Measurements from ENCODE around the gene PCED1A.
"Not testable (repeated sequence)": the region's sequence is repeated elsewhere in the genome, so short reads cannot be mapped to it uniquely, and the experiment has no call there.

The PCED1A gene

DNA sequence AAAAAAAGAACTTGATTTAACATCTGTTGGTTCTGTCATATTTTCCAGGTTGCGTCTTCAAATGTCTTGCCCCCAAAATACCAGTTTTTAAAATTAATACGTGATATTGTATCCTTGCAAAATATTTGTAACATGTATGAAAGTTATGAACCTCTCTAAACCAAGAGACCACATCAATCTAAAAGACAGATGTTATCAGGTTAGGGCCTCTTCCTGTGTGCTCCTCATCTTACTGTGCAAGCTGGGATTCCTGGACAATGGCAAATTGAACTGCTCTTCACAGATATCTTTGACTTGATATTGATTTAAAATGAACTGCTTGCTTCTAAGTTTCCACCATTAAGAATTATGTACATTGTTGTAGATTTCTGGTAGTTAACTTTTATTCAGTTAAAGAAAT lies 14.7 kb downstream of the PCED1A start:
- no peak for DNase-seq

DNA sequence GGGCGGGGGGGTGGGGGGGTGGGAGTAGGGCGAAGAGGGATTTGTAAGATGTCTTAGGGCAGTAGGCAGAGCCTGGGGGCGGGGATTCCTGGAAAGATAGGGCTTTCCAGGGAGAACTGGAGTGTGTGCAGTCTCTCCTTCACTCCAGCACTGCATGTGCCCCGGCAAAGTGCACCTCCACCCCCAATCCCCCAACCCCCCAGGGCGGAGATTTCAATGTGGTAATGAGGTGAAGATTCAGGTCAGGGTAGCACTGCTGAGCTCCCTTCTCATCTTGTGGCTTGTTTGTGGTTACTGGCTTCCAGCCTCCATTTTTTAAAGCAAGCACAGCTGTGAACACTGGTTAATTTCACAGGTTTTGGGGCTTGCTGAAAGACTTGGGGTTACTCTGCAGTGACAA lies 18.4 kb downstream of the PCED1A start:
- DNase-seq: no peak

DNA sequence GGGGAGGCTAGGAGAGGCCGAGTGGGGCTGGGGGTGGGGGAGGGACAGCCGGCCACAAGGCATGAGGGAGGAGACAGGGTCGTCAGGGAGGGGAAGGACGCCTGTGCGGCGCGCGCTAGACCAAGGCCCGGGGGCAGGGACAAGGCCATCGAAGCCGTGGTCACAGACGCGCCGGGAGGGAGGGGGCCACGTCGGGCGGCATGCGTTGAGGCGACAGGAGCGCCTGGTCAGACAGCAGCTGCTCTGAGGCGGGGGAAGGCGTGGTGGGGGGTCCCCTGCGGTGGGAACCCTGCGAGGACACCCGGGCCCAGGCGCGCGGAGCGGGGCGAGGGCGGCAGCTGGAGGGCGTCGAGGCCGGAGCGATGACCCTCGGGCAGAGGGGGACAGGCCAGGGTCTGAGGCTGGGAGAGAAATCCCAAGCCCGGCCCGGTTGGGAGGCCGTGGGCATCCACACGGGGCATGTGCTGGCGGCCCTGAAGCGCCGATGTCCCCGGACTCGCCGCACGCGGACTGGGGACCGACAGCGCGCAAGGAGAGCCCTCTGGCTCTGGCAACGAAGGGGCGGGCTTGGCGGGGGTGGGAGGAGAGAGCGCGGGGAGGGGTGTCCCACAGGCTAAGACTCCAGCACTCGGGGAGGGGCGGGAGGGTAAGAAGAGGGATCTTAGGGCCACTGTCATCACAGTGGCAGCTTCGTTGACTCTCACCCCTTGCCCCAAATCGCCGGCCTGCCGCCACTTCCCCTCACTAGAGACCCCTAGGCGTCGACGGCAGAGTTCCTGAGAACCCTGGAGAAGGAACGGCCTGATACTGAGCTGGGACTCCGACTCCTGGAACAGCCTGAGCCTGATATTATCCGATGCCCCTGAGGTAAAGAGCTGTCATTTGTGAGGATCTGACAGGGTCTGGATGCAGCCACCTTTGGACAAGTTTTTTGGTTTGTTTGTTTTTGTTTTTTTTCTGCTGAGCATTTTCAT lies 19.3 kb downstream of the PCED1A start:
- no peak for DNase-seq

DNA sequence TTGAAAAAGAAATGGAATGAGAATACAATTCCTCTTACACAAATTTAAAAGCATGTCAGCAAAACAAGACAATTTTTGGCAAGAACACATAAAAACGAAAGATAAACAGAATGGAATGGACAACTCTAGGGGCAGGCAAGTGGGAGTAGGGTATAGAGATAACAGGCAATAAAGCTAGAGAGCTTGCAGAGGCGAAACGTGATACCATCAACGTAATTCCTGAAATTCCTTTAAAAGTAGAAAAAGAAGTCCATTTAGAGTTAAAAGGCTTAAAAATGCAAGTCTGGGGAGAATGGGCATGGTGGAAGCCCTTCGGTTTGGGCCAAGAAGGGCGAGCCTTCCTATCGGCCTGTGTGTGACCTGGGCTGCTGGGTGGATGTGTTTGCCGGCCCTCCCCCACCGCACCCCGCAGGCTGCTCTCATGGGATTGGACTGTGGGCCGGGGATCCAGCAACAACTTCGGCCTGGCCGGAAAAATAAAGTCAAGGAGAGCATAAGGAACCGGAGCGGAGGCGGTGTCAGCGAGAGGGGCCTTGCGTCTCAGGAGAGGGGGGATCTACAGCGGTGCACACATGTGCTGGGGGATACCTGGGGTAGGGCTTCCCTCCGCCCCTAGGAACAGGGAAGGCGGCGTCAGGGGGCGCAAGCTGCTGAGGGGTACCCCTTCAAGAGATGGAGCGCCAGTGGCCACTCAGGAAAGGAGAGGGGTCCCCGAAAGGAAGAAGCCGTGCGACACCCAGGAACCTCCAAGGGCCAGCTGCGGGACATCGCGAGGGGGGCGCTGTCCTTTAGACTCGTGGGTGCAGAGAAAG lies 20.2 kb downstream of the PCED1A start:
- no peak for DNase-seq

DNA sequence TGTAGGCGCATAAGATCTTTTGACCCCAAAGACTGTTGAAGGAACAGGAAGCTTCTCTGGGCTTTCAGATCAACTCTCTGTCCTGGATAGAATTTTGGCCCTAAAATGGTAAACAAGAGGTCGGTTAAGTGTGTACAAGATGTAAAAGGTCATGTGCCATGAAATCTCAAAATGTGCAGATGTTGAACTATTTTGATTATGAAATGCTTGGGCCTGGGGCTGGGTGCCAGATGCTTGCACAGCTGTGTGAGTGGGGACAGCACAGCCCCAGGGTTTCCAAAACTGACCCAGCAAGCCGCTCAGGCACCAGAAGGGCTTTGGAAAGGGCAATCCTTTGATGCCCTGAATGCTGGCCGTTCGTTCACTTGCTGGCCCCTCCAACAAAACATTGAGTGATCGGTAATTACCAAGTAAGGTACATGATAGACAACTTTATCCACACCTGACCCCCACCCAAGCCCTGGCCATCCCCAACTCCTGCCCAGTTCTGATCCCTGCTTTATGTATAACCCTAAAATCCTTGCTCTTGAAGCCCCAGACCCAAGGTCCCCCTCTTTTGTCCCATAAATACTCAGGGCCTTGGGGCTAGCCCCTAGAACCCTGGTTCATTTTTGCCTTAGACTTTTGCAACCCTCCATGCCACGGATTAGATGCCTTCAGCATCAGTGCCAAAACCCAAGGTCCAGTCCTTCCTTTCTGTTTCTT lies 22.4 kb downstream of the PCED1A start:
- no peak for DNase-seq

DNA sequence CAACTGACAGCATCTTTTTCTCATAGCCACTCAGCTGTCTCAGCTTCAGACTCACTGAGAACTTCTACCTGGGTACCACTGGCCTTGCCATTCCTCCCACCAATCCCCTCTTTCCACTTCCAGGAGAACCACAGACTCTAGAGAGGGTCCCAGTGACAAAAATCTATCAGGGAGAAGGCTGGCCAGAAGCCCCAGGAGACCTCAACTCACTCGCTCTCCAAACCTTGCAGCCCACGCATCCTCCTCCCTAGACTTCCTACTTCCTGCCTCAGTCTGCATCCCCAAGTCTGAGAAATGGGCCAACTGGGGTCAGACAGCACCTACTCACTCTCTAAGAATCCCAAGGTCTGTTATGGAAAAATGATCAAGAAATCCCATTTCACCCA lies 23.1 kb downstream of the PCED1A start:
- DNase-seq: no peak

DNA sequence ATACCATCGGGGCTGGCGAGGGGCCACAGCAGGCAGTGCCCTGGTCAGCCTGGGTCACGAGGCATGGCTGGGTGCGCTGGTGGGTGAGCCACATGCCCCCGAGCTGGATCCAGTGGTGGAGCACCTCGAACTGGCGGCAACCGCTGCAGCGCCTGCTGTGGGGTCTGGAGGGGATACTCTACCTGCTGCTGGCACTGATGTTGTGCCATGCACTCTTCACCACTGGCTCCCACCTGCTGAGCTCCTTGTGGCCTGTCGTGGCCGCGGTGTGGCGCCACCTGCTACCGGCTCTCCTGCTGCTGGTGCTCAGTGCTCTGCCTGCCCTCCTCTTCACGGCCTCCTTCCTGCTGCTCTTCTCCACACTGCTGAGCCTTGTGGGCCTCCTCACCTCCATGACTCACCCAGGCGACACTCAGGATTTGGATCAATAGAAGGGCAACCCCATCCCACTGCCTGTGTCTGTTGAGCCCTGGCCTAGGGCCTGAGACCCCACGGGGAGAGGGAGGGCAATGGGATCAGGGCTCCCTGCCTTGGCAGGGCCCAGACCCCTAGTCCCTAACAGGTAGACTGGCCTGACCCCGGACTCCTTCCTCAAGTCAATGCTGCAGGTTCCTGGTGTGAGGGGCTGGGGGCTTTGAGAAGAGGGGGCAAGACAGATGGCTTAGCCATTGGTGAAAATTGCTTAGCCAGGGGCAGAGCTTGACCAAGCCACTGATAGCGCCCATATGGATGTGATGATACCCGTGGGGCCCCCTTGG lies 23.7 kb downstream of the PCED1A start:
- no peak for DNase-seq

DNA sequence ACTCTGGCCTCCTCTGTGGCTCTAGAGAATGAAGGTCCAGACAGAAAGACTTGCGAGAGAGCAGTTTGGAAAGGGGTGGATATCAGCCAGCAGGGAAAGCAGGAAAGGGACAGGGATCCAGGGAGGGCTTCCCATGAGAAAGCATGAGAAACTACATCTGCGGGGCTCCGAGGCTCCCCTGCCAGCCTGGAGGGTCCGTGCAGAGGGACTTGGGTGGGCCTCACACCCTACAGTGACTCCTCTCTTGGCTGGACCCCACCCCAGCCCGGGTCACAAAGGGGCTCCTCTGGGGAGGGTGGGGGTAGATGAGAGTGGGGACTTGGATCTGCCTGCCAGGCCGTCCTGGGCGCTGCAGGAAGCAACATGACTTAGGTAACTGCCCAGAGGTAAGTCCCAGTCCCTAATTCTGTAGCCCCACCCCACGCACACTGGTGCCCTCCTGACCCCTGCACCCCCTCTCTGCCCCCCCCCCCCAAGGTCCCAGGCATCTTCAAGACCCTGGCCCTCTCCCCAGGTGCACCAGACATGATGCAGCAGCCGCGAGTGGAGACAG lies 24.3 kb downstream of the PCED1A start, which contains the start of gene TMEM239:
TSS of gene TMEM239 (plus strand) at position 335 of the 553 bp plus-strand sequence. CDS start at position 526, 191 bp downstream.
- DNase-seq: no peak

DNA sequence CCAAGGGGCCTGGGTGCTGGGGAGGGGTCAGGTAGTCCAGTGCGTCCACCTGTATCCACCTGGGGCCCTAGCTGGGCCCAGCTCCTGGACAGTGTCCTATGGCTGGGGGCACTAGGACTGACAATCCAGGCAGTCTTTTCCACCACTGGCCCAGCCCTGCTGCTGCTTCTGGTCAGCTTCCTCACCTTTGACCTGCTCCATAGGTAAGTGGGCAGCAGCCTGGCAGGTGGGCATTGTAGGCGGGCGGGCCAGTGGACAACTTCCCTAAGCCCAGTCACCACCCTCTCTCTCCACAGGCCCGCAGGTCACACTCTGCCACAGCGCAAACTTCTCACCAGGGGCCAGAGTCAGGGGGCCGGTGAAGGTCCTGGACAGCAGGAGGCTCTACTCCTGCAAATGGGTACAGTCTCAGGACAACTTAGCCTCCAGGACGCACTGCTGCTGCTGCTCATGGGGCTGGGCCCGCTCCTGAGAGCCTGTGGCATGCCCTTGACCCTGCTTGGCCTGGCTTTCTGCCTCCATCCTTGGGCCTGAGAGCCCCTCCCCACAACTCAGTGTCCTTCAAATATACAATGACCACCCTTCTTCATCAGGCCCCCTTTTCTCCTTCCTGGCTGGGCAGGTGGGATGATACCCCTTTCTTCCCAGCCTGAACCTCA lies 25.1 kb downstream of the PCED1A start:
- DNase-seq: no peak

DNA sequence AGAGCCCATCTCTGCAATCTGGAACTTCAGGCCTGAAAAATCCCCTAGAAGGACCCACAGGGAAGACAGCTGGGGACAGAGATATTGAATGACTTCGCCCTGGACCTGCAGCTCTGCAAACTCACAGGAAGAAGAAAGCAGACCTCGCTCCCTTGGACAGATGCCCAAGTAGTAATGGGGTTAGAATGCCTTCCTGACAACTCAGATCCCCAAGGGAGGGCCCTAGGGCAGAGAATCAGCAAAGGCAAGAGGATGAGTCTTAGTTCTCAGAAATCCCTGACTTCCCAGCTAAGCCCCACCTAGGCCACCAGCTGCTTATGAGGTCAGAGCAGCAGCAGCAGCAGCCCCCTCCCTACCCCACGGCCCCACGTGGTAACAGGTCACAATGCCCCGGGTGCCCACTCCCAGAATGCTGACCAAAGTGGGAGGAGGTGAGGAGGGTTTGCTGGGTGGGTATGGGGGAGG lies 25.8 kb downstream of the PCED1A start, which contains the start of gene C20orf141:
TSS of gene C20orf141 (plus strand) at position 401 of the 465 bp plus-strand sequence. CDS start 198 bp downstream, outside the sequence.
- DNase-seq: no peak

DNA sequence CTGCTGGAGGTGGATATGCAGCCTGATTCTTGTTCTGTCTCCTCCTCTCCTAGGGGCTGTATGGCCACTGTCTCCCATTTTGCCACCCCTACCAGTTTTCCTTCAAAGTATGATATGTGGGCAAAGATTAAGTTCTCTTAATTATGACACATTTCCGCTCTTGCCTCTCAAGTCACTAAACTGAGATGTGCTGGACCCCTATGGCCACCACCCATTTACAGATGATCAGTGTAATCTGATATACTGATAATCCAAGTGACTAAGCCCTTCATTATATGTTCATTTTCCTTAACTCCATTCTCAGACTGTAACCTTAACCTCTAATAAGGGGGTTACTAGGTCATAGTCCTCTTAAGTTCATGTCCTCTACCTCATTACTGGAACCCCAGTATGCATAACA lies 26.4 kb downstream of the PCED1A start:
- no peak for DNase-seq

DNA sequence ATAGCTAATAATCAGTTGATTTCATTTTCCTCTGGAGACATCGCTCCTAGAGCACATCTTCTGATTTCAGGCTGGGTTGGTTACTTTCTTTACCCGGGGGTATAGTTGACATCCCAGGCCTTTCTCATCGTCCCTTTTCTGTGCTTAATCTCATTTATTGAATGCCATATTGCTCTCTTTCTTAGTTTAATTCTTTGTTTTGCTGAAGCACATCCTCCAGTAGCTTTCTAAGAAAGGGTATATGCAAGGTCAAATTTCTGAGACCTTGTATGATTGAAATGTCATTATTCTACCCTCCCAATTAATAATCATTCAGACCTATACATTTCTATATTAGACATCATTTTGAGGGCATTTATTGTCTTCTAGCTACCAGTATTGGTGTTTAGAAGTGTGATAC lies 28.3 kb downstream of the PCED1A start:
- DNase-seq: no peak

DNA sequence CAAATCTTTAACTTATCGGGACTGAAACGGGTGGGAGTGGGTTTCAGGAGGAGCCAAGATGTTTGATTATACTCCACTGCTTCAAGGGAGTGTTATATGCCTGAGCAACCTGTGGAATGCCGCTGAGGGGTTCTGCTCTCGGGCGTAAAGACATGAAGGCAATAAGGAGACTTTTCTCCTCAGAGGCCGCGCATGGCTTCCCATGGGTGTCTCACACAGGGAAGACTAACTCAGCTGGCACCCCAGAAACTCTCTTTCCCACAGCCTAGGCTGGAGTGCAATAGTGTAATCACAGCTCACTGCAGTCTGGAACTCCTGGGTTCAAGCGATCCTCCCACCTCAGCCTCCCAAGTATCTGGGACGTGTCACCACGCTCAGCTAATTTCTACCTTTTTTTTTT lies 30.8 kb downstream of the PCED1A start:
- DNase-seq: no peak

DNA sequence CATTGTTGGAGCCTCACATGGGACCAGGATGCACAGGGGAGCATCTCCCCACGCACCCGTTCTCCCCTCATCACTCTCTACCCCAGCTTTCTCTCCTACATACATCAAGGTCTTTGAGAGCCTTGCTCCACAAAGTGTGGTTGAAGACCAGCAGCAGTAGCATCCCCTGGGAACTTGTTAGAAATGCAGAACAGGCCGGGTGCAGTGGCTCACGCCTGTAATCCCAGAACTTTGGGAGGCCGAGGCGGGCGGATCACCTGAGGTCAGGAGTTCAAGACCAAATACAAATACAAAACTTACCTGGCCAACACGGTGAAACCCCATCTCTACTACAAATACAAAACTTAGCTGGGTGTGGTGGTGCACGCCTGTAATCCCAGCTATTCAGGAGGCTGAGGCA lies 32.5 kb downstream of the PCED1A start:
- not testable (repeated sequence) for DNase-seq

DNA sequence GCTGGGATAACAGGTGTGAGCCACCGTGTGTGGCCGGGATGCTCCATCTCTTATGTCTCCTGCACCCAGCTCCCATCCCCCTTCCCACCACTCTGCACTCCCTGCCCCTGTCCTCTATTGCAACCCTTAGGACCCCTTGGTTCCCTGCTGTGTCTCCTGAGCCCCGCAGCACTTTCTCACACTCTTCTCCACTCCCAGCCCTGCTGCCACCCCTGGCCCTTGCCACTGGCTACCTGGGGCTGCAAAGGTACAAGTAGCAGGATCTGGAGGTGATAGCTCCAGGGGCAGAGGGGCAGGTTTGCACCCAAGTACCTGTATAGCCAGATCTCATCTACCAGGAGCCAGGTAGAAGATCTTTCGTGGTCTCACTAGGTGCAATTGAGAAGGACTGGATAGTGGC lies 33.4 kb downstream of the PCED1A start:
- DNase-seq: no peak

DNA sequence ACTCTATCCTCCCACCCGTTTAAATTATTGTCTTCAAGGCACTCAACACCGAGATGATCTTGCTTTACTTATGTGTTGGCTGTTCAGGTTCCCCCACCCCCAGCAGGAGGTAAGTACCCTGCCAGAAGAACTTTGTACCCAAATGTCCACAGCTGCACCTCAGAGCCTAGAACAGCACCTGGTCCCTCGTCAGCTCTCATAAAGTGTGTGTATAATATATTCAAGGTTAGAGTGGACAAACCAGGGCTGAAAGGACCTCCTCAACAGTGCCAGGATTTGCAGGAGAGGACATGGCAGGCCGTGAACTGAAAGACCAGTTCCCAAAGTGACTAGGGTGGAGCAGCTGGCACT lies 34.1 kb downstream of the PCED1A start:
- DNase-seq: no peak

DNA sequence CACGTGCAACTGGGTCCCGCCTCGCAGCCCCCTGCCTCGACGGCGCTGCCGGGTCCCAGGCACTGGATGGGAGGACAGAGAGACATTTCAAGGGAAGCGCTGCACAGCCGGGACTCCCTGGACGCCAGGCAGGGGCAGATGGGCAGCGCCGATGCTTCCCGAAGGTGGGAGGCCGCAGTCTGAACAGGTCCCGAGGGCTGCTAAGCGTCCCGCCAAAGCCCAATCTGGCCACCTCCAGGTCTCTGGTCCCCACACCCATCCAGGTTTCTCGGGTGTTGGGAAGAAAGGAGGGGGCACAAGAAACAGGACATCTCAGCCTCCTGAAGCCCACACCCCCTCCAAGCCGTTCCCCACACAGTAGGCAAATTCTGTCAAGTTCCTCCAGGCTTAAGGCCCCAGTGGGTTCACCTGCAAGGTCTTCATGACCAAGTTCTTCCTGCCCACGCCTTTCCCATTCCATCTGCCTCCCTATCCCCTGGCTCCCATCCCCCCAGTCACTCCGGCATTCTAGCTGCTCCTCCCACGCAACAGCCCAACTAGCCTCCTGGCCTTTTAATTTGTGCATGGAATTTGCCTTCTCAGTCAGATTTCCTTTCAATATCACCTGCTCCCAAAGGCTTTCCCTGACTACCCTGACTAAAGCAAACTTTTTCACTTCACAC lies 34.6 kb downstream of the PCED1A start:
- DNase-seq: no peak

DNA sequence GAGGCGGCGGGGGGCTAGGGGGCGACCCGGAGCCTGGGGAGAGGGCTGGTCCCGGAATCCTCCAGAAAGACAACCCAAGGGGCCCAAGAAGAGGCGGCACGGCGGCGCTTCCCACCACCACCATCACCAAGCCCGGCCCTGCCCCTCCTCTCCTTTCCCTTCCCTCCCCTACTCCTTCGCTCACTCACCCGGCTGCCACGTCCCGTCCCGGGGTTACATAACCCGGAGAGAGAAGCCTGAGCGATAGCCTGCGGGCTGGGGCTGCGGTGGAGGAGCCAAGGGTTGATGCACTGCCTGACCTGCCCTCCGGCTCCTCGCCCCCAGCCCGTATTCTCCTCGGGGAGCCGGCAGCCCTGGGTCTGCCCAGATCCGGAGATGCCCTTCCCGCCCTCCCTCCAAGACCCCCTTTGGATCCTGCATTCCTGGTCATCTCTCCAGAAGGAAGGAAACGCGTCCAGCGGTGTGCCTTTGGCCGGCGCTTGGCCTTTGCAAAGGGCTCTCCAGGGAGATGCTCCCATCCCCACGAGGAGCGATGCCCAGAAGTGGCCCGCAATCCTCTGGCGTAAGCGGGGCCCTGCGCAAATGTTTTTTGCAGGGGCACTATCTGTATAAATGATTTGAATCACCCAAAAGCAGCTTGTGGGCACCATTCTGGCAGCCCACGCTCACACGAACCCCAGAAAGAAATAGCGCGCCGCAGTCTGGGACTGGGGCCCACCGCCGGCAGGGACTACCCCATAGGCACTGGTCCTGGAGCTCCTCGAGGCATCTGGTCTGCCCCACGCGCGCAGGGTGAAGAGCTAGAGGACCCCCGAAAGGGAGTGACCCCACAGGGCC lies 35.4 kb downstream of the PCED1A start:
- no peak for DNase-seq

DNA sequence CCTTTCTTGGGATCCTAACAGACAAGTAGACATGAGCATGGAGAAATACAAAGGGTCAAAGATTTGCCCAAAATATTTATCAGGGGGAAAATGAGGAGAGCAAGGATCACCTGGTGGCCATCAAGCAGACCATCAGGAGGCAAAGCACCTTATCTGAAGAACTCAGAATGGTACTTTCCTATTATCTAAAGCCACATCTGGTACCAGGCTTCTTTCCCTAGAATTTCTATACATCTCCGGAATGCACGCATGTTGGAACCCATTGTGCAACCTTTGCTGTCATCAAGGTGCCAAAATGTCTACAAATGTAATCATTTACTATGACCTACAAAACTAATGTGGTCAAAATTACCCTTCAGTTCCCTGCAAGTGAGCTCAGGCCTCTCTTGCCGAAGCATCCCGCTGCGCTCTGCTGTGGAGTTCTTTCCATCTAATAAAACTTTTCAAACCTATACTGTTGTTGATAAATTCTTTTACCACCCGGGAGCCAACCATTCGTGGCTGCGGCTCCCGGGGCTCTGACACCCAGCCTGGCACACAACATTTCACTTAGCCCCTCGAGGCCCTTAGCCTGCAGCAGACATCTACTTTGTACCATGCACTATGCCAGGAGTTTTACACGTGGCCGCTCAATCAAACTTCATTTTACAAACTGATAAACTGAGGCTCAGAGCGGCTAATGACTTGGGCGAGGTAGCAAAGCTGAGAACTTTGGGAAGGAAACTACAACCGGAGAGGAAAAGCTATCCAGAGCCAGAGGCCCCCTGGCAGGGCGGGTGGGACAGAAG lies 36.2 kb downstream of the PCED1A start:
- no peak for DNase-seq

Measured in DMS153 (cell line).